ENCODE data around the gene ZNF428.
"Not testable (repeated sequence)": the region's sequence is repeated elsewhere in the genome, so short reads cannot be mapped to it uniquely, and the experiment has no call there.

Gene ZNF428, protein sequence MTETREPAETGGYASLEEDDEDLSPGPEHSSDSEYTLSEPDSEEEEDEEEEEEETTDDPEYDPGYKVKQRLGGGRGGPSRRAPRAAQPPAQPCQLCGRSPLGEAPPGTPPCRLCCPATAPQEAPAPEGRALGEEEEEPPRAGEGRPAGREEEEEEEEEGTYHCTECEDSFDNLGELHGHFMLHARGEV

DNA sequence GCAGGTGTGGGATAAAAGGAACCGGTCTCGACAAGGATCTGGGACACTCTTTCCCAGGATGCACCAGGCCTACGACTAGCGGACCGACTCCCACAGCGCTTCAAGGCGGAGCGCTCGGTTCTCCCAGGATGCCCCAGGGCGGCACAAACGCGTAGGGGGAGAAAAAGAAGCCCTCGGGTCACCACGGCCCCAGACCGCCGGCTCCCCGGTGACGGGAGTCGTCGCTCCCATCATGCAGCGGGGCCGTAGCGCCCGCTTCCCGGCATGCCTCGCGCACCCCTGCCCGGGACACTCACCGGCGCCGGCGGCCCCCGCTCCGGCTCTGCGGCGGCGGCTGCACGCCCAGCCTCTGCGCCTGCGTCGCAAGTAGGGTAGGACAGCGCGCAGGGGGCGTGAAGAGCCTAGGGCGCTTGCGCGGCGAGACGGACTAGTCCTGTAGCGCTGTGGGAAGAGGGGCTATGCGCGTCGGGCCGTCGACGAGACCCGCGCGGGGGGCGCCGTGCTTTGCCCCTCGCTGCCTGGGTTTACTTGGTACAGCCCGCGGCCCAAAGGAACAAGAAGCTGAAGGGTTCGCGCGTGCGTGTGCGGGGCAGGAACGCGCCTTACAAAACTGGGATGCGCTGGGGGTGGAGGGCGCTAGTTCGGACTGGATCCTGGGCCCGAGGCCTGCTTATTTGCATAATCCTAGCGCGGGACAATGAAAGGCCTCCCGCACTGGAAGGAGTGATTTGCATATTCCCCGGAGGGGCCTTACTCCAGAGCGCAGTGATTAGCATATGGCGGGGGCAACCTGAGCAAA is at the start of gene ZNF428:
Gene ZNF428, minus strand, starts transcription at position 368 of the 799 bp plus-strand sequence. CDS start 5,325 bp downstream, outside the sequence.
- peak; percentile 89 for DNase-seq (ENCODE audit: low spot score)

DNA sequence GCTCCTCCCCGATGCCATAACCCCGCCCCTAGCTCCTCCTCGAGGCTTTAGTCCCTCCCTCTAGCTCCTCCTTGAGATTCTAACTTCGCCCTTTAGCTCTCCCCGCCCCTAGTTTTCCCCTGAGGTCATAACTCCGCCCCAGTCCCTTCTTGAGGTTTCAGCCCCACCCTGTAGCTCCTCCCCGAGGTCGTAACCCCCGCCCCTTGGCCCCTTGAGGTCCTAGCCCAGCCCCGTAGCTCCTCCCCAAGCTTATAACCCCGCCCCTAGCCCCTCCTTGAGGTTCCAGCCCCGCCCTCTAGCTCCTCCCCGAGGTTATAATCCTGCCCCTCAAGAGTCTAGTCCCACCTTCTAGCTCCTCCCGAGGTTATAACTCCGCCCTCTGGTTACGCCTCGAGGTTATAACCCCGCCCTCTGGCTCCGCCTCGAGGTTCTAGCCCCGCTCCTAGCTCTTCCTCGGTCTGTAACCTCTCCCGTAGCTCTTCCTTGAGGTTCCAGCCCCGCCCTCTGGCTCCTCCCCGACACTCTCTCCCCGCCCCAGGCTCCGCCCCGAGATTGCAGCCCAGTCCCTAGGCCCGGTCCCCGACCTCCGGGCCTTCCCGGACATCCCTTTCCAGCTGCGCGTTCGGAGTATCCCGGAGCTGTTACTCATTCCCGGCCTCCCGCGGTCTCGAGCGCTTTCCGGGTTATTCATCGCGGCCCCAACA is 49.1 kb upstream of the ZNF428 start:
- peak; percentile 98 for DNase-seq (ENCODE audit: low spot score)

DNA sequence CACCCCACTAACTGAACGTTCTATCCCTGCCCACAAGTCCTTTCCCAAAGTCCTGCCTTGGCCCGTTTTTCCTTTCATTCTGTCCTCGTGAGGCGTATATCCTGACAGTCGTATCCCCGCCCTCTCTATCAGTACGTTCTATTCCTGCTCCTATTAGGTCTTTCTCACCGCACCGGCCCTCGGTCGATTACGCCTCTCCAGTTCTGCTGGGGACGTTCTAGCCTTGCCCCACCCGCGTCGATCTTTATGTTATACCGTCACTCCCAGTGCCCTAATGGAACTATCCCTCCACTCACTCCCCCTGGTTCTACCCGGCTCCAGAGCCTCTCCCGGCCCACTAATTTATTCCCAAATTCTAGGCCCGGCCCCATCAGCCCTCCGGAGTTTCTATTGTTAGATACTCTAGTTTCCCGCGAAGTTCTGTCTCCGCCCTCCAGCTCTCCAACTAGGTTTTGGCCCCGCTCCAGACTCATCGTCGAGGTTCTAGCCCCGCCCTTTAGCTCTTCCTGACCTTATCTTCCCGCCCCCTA is 48.5 kb upstream of the ZNF428 start:
- no peak for DNase-seq (ENCODE audit: low spot score)

DNA sequence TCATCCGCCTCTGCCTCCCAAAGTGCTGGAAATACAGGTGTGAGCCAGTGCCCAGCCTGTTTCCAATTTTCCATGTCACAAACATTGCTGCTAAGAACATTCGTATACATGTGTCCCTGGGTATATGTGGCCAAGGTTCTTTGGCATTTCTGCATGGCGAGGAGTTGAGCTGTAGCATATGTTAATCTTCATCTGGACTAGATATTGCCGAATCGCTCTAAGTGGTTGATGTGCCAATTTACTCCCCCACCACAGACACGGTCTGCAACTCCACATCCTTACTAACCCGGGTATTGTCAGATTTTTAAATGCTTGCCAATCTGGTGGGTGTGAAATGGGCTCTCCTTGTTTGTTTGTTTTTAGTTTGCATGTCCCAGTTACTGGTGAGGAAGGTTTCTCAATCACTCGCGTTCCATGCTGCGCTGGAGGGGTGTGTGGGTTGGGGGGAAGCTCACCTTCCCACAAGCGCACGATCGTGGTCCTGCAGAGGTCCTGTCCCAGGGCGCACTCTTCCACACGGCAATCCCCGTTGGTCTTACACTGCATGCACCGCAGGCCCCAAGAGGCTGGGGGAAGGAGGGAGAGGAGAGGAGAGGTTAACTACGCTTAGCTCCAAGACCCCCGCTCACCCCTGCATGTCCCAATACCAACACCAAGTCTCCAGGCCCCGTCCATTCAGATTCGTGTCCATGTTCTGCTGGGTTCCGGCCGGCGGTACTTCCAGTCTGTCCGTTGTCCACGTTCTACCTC is 47.9 kb upstream of the ZNF428 start:
- DNase-seq (ENCODE audit: low spot score) = no peak

DNA sequence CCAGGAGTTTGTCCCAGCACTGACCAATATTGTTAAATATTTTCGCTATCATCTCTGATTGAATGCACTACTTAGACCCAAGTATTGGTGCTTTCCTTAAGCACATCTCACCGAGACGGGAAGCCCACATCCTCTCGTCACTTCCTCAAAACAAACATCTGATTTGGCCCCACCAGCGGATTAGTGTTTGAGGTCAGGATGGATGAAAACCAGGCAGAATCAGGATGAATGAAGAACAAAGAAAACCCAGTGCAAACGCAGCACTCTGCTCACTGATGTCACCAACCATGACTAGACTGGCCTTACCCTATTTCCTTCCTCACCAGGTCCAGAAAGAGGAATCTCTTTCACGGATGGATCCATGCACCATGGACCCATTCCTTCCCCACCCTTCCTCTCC is 44.6 kb upstream of the ZNF428 start:
- DNase-seq (ENCODE audit: low spot score) = no peak

DNA sequence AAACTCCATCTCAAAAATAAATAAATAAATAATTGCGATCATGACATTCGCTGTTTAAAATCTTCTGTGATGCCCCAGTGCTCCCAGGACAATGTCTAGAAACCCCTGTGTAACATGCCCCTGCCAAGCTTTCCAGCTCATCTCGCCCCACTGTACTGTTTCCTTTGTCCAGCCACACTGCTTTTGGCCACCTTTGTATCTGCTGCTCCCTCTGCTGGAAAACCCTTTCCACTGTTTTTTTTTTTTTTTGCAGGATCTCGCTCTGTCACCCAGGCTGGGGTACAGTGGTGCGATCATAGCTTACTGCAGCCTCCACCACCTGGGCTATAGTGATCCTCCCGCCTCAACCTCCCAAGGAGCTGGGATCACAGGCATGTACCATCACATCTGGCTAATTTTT is 43.1 kb upstream of the ZNF428 start:
- DNase-seq (ENCODE audit: low spot score) = no peak

DNA sequence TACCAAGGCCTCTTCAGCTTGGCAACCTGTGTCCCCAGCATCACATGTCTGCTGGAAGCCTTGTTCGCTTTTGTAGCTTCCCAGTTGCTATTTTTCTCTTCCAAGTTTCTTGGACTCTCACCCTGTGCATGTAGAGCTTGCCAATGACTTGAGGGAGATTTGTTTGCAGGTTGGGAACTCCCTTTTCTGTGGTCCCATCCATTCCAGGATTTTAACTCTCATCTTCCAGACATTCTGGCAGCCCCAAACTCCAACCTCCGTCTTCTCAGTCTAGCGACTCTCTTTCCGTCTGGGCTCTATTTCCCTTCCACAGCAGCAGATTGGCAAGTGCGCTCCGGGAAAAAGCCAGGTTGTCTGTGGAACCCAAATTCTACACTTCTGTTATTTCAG is 41.5 kb upstream of the ZNF428 start:
- no peak for DNase-seq (ENCODE audit: low spot score)

DNA sequence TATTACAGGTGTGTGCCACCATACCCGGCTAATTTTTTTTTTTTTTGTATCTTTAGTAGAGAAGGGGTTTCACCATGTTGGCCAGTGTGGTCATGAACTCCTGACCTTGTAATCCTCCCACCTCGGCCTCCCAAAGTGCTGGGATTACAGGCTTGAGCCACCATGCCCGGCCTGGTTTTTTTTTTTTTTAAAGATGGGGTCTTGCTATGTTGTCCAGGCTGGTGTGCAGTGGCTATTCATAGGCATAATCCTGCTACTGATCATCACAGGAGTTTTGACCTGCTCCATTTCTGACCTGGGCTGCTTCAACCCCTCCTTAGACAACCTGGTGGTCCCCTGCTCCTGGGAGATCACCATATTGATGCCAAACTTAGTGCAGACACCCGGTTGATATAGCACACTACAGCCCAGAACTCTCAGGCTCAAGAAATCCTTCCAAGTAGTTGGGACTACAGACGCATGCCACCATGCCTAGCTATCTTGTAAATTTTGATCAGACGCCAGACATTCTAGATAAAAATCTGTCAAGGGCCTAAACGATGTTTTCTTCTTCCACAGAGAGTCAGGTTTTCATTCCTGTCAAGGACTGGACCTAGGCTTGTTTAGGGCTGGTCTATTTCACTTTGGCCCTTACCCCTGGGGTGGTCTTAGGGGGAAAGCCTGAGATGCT is 41.0 kb upstream of the ZNF428 start:
- DNase-seq (ENCODE audit: low spot score) = no peak

DNA sequence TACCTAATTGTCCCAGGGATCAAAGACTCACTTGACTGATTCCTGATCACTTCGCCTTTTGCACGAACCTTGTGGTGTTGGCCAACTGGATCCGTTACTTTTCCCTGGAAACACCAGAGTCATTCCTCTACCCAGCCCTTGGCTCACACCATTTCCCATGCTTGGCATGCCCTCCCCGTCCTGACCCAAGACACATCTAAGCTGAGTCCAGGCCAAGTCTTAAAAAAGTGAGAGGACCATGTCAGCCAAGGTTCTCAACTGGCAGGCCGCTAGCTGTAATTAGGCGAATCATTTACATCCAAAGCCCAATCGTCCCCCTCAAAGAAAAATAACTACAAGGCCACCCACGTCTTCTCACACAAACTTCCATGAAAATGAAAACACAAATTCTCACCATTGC is 39.1 kb upstream of the ZNF428 start:
- DNase-seq (ENCODE audit: low spot score) = no peak

DNA sequence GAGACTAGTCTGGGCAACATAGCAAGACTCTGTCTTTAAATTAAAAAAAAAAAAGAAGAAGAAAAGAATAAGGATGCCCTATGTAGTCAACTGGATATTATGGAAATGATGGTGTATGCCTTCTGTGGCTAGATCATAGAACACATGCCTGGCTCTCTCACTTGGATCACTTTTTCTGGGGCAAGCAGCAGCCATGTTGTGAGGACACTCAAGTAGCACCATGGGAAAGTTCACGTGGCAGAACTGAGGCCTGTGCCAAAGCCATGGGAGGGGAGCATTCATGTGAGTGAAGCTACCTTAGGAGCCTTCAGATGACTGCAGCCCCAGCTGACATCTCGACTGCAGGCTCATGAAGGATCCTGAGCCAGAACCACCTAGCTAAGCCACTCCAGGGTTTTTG is 38.6 kb upstream of the ZNF428 start:
- no peak for DNase-seq (ENCODE audit: low spot score)

DNA sequence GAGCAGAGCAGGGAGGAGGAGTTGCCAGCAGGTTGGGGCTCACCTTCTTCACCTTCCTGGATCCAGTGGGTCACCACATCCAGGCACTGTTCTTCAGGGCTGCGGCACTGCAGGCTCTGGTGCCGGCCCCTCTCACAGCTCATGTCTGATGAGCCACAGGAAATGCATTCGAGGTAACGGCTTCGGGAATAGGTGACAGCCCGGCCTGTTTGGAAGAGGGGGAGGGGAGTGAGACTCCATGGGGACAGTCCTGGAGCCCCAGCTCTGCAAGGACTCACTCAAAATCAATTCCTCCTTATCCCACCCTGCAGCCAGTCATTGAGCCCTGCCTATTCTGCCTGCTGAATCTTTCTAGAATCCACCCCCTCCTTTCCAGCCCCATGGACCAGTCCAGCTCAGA is 37.0 kb upstream of the ZNF428 start:
- no peak for DNase-seq (ENCODE audit: low spot score)

DNA sequence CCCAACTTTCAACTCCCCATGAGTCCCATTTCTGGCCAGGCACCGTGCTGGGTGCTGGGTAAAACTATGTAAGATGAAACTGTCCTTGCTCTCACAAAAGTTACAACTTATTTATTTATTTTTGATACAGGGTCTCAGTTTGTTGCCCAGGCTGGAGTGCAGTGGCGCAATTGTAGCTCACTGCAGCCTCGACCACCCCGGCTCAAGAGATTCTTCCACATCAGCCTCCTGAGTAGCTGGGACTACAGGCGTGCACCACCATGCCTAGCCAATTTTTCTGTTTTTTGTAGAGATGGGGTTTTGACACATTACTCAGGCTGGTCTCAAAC is 33.1 kb upstream of the ZNF428 start:
- no peak for DNase-seq (ENCODE audit: low spot score)

DNA sequence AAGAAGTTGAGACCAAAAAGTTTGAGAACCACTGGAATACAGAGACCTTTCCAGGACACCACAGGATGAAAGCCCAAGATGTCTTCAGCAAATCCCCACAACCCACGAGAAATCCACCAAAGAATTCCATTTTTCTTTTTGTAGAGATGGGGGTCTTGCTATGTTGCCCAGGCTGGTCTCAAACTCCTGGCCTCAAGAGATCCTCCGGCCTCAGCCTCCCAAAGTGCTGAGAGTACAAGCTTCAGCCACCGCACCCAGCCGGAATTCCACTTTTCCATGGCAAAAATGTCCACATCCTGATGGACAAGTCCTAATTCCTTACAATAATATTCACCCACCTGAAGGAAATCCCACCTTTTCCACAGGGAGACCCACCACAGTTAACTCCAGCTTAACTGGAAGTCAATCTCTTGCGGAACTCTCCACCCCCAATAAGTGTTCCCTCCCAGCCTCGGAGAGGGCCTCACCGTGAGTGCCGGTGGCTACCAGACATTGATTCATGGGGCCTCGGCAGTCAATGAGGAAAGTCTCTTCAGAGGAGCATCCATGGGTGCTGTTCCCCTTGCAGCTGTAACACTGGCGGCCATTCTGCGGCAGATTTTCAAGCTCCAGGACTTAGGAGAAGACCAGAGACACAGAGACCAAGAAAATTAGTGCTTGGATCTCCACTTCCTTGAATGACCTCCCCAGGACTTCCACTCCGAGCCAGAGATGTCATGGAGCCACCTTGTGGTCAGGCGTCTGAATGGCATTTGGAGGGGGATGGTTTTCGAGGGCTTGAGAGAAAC is 32.5 kb upstream of the ZNF428 start:
- peak; percentile 47 for DNase-seq (ENCODE audit: low spot score)

DNA sequence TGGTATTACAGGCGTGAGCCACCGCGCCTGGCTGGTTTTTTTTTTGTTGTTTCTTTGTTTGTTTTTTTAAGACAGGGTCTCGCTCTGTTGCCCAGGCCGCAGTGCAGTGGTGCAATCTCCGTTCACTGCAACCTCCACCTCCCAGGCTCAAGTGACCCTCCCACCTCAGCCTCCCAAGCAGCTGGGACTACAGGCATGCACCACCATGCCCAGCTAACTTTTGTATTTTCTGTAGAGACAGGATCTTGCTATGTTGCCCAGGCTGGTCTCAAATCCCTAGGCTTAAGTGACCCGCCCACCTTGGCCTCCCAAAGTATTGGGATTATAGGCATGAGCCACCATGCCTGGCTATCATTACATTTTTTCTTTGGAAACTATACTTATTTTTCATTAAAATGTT is 30.8 kb upstream of the ZNF428 start:
- not testable (repeated sequence) for DNase-seq (ENCODE audit: low spot score)

DNA sequence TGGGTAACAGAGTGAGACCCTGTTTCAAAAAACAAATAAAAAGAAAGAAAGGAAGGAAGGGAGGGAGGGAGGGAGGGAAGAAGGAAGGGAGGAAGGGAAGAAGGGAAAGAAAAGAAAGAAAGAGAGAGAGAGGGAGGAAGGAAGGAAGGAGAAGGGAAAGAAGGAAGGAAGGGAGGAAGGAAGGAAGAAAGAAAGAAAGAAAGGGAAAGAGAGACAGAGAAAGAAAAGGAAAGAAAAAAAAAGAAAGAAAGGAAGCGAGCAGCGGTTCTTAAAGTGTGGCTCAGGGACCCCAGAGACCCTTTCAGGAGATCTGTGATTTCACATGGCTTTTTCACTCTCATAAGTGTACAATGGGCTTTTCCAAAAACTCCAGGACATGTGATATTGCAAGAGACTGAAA is 30.1 kb upstream of the ZNF428 start:
- no peak for DNase-seq (ENCODE audit: low spot score)

DNA sequence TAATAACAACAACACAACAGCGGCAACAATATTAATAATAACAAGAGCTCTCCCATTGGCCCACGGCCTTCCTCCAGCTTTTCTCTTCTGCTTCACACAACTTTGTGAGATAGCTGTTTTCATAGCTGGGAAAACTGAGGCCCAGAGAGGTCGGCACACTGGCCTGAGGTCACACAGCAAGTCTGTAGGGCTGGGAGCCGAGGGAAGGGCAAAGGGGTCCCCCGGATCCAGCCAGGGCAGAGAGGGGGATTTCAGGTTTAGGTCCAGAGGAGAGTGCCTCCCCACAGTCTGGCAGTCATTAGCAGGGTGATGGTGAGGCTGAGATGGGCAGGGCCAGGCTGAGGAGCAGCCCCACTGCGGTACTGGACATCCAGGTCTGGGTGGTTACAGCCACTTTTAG is 29.2 kb upstream of the ZNF428 start:
- DNase-seq (ENCODE audit: low spot score) = no peak

DNA sequence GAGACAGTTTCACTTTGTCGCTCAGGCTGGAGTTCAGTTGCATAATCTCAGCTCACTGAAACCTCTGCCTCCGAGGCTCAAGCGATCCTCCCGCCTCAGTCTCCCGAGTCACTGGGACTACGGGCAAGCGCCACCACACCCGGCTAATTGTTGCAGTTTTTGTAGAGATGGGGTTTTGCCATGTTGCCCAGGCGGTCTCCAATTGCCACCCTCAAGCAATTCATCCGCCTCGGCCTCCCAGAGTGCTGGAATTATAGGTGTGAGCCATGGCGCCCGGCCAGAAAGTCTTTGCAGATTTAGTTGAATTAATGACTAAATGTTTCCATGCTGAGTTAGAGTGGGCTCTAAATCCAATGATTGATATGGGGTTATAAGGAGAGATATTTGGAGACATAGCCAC is 24.8 kb upstream of the ZNF428 start:
- no peak for DNase-seq (ENCODE audit: low spot score)

DNA sequence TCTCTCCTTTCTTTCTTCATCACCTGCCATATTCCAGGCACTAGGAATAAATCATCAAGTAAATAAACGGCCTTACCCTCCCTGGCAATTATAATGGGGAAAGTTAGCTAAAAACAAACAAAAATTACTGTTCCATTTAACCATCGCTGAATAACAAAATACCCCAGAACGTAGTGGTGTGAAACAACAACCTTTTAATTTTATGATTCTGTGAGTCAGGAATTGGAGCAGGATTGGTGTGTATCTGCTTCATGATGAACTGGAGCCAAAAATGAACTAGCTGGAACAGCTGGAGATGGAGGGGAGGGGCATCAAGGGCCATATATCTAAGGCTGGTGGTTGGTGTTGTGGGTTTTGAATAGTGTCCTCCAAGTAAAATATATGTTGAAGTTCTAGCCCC is 23.9 kb upstream of the ZNF428 start:
- no peak for DNase-seq (ENCODE audit: low spot score)

DNA sequence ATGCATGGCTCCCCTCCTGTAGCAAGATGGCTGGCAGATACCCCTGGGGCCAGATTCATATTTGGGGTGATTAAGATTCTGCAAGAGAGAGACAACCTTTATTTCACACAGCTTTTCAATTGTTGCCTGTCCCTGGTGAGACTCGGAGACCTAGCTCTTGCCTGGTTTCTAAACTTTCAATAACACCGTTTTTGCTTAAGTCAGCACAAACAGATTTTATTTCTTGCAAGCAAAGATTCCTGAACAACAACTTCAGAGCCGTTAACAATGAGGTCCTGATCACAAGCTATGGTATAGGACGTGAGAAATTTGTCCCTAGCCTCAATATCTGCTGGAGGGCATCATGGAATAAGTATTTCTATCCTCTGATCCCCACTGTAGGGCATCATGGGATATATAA is 23.1 kb upstream of the ZNF428 start:
- DNase-seq (ENCODE audit: low spot score) = no peak

DNA sequence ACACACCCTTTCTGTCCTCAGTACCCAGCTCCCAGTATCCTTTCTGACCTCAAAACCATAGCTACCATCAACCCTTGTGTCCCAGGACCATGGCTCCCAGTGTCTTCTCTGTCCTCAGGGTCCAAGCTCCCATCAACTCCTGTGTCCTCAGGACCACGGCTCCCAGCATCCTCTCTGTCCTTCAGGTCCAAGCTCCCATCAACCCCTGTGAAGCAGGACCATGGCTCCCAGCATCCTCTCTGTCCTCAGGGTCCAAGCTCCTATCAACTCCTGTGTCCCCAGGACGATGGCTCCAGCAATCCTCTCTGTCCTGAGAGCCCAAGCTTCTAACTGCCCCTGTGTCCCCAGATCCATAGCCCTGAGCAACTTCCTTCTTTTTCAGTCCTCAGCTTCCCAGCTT is 21.9 kb upstream of the ZNF428 start:
- no peak for DNase-seq (ENCODE audit: low spot score)

DNA sequence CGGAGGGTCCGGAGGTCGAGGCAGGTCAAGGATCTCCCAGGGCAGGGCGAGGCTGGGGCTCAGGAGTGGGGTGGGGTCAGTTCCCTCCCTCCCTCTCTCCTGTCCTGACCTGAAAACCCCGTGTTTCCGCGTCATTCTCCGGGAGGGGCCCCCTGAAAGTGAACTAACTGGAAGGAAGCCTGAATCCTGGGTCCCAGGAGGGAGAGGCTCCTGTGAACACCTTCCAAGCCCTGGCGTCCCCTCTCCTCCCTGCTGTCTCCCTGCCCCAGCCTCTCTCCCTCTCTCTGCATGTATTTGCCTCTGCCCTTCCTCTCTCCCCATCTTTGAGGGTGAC is 21.0 kb upstream of the ZNF428 start:
- DNase-seq (ENCODE audit: low spot score) = no peak
